Skeletal muscle cell (primary cell): Measurements from ENCODE around the gene PTPRN2.
"Not testable (repeated sequence)": the region's sequence is repeated elsewhere in the genome, so short reads cannot be mapped to it uniquely, and the experiment has no call there.

Experiments used
- DNase-seq: peaks from one replicate; pipeline ENCODE4 v3.0.0-alpha.2; 2010; ENCODE audit warnings: low read depth
- H3K4me3 ChIP-seq: 2 replicates; pipeline ENCODE4 v1.5.1; 2011; ENCODE audit warnings: low read depth, mild to moderate bottlenecking, control low read depth, low read length, moderate library complexity

PTPRN2 gene

GRCh38 chr7:158524749-158525635, 62.6 kb downstream of the PTPRN2 start:
- DNase-seq = no peak

DNA sequence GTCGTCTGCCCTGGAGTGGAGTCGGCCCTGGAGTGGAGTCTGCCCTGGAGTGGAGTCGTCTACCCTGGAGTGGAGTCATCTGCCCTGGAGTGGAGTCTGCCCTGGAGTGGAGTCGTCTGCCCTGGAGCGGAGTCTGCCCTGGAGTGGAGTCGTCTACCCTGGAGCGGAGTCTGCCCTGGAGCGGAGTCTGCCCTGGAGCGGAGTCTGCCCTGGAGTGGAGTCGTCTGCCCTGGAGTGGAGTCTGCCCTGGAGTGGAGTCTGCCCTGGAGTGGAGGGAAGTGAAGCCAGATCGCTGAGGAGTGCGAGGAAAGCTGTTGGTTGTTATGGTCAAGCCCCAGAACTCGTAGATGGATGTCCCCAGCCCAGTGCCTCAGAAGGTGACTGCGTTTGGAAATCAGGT, 63.3 kb downstream of the PTPRN2 start:
- not testable (repeated sequence) for H3K4me3 ChIP-seq, DNase-seq

More at GRCh38 chr7:158524749-158525635, 62.6 kb downstream of the PTPRN2 start:
- no peak overlapping the region for H3K4me3 ChIP-seq

GRCh38 chr7:158523877-158524276, 63.7 kb downstream of the PTPRN2 start:
- not testable (repeated sequence) for H3K4me3 ChIP-seq, DNase-seq

DNA sequence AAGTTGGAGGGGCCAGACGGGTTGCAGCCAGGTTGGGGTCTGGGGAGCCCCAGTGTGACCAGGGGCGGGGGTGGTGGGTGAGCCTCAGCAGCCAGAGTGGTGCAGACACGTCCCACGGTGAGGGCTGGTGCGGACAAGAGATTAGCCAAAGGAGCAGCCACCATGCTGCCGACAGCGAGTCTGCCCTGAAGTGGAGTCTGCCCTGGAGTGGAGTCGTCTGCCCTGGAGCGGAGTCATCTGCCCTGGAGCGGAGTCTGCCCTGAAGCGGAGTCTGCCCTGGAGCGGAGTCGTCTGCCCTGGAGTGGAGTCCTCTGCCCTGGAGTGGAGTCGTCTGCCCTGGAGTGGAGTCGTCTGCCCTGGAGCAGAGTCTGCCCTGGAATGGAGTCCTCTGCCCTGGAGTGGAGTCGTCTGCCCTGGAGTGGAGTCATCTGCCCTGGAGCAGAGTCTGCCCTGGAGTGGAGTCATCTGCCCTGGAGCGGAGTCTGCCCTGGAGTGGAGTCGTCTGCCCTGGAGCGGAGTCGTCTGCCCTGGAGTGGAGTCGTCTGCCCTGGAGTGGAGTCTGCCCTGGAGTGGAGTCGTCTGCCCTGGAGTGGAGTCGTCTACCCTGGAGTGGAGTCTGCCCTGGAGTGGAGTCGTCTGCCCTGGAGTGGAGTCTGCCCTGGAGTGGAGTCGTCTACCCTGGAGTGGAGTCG, 64.3 kb downstream of the PTPRN2 start:
- DNase-seq, H3K4me3 ChIP-seq: not testable (repeated sequence)

DNA sequence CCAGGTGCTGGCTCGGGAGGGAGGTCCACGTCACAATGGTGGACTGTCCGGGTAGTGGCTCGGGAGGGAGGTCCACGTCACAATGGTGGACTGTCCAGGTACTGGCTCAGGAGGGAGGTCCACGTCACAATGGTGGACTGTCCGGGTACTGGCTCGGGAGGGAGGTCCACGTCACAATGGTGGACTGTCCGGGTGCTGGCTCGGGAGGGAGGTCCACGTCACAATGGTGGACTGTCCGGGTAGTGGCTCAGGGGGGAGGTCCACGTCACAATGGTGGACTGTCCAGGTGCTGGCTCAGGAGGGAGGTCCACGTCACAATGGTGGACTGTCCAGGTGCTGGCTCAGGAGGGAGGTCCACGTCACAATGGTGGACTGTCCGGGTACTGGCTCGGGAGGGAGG, 65.8 kb downstream of the PTPRN2 start:
- not testable (repeated sequence) for H3K4me3 ChIP-seq, DNase-seq

DNA sequence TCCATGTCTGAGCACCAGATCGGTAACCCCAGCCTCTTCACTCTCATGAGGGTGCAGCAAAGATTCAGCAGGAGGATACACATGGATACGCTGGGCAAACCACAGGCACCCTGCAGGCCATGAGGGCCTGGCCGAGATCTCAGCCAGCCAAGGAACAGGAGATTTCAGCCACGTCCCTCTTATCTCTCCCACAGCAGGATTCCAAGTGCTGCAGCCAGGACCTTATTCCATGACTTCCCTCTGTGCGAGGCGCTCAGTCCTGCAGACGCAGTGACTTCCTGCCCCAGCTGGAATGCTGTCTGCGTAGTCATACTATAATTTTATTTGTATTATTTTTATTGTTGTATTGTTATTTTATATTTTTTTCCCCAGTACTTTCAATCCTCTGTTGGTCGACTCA, 66.8 kb downstream of the PTPRN2 start:
- H3K4me3 ChIP-seq = no peak overlapping the region
- DNase-seq = no peak

DNA sequence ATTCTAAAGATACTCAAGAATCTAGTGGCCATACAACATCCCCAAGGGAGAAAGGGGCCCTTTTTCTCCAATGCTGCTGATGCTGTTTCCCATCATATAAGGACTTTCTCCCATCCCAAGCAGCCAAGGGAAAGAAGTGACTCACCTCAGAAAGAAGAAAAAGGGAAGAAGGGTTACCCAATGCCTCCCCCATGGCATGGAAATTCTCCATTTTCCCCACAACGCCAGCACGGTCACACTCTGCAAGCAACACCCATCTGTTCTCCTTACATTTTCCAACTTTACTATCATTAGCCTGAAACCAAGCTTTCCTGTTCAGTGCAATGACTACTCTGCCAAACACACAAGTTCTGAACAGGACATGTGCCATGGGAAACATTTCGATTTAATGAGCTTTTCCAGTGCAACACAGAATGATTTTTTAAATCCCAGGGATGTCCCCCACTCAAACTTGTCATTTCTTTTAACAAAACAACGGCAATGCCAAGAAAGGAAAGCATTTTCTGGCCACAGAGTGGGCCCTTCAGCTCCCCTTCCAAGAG, 67.9 kb downstream of the PTPRN2 start:
- DNase-seq = no peak
- H3K4me3 ChIP-seq = no peak overlapping the region

DNA sequence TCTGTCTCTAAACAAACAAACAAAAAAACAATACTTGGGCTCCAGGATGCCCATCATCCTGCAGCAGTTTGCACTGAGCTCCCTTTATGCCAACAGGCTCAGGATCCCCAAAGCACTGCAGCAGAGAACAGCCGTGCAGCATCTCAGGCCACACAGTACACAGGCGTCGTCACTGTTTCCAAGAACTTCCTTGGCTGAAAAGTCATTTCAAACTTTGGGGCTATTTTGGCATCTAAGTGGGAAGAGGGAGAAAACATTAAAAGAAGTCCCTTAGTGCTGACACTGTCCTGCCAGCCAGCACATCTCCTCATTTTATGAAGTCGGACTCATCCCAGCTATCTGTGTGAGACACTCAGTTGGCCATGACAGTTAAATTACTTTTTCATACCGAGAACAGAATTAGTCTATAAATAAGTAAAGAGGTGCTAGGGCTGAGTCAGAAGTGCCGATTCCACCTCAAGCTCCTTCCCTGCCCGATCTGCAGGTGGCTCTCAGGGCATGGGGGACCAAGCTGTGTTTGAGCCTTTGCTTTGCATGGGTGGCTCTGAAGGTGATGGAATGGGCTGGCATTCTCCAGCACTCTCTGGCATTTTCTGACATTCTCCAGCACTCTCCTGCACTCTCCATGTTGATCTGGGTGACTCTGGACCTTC, 68.5 kb downstream of the PTPRN2 start:
- no peak for DNase-seq
- no peak overlapping the region for H3K4me3 ChIP-seq

- no peak for DNase-seq
- H3K4me3 ChIP-seq = no peak overlapping the region
Observed at GRCh38 chr7:158517571-158517970, 70.1 kb downstream of the PTPRN2 start.

GRCh38 chr7:158517072-158517471, 70.6 kb downstream of the PTPRN2 start:
- DNase-seq = no peak
- no peak overlapping the region for H3K4me3 ChIP-seq

- no peak for DNase-seq
- H3K4me3 ChIP-seq = no peak overlapping the region
Observed at GRCh38 chr7:158516524-158516923, 71.1 kb downstream of the PTPRN2 start.

- no peak for DNase-seq
Observed at GRCh38 chr7:158512869-158513268, 74.8 kb downstream of the PTPRN2 start.

DNA sequence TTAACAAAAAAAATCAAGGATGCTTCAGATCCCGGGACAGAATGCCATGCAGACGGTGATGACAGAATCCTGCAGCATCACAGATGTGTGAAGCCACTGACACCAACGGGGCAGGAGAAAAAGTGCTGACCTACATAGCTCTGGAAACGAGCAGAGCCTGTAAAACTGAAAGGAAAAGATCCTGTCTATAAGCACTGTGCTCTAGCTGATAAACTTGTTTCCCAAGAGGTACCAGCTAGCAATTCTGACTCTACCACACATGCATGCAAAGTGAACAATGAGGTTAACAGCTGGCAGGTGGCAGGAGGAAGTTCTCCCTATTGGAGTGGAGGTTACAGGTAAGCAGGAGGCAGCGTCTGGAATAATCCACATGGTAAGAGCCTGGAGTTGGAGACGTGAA, 75.6 kb downstream of the PTPRN2 start:
- no peak overlapping the region for H3K4me3 ChIP-seq
- no peak for DNase-seq

More at GRCh38 chr7:158512869-158513268, 74.8 kb downstream of the PTPRN2 start:
- no peak overlapping the region for H3K4me3 ChIP-seq

GRCh38 chr7:158508802-158509385, 78.7 kb downstream of the PTPRN2 start:
- H3K4me3 ChIP-seq = no peak overlapping the region
- DNase-seq = no peak

DNA sequence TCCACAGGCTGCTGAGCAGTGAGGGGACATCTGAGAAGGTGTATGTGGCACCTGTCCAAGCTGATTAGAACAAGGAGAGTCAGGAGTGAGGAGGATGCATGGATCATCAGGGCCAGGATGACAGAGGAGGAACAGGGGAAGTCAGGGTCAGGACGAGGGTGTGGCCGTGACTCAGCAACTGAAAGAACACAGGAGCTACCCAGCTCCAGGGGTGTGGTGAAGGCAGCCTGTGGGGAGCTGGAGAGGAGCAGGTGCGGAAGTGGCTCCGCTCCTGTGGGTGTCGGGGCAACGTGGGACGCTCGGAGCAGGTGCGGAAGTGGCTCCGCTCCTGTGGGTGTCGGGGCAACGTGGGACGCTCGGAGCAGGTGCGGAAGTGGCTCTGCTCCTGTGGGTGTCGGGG, 79.3 kb downstream of the PTPRN2 start:
- not testable (repeated sequence) for H3K4me3 ChIP-seq, DNase-seq

- DNase-seq = no peak
- H3K4me3 ChIP-seq = no peak overlapping the region
Observed at GRCh38 chr7:158507917-158508316, 79.7 kb downstream of the PTPRN2 start.

DNA sequence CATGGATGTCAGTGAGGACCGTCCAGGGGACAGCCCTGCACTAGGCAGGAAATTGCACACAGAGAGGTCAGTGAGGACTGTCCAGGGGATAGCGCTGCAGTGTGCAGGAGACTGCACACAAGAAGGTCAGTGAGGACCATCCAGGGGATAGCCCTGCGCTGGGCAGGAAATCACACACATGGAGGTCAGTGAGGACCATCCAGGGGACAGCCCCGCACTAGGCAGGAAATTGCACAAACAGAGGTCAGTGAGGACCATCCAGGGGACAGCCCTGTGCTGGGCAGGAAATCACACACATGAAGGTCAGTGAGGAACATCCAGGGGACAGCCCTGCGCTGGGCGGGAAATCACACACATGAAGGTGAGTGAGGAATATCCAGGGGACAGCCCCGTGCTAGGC, 80.4 kb downstream of the PTPRN2 start:
- not testable (repeated sequence) for DNase-seq, H3K4me3 ChIP-seq

- no peak for DNase-seq
- H3K4me3 ChIP-seq = no peak overlapping the region
Observed at GRCh38 chr7:158506626-158507025, 81.0 kb downstream of the PTPRN2 start.

DNA sequence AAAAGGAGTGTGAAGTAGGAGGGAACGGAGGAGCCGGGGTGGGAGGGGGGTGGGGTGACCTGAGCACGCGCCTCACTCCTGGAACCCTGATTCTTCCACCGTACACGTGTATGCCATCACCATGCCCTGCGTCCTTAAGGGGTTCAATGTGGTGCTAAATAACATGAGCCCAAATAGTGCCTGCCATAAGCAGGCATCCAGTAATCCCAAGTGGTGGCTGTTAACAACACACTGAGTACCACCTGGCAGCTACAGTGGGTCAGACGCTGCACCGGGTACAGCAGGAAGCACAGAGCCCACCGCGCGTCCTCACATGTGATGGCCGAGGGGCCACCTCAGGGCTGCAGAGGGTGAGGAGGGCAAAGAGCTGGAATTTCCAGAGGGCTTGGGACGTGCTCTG, 81.9 kb downstream of the PTPRN2 start:
- no peak overlapping the region for H3K4me3 ChIP-seq
- DNase-seq = no peak
